Fibroblast of skin of right quadriceps (primary cell): ENCODE measurements around the gene CLEC2B.

ENCODE experiments used
- DNase-seq: peaks from one replicate; pipeline ENCODE4 v3.0.0-alpha.2; 2013

Gene CLEC2B

GRCh38 chr12:9805883-9806282 is 63.3 kb downstream of the CLEC2B start:
- DNase-seq = no peak
